Hippocampal formation (tissue), 2 donors: ENCODE data around the gene ELAC1.

Source experiments
- DNase-seq, 2 donors: peaks; one replicate each; lab custom pipeline; 2025; lab: John Stamatoyannopoulos, UW

The ELAC1 gene

GRCh38 chr18:51020536-51020935, 52.7 kb downstream of the ELAC1 start:
- DNase-seq, result no peak

- DNase-seq, result no peak
Observed at GRCh38 chr18:51021226-51021965, 53.6 kb downstream of the ELAC1 start.

- DNase-seq, result no peak
Observed at GRCh38 chr18:51025512-51025911, 57.7 kb downstream of the ELAC1 start.

GRCh38 chr18:51028201-51028805, 60.5 kb downstream of the ELAC1 start:
- no peak for DNase-seq

- DNase-seq, result no peak
Observed at GRCh38 chr18:51029378-51029693, 61.5 kb downstream of the ELAC1 start.

GRCh38 chr18:51029694-51030536, 62.1 kb downstream of the ELAC1 start, which contains the start of gene SMAD4:
SMAD4 (plus strand) TSS chr18:51030213; CDS start chr18:51047047, 16,834 bp downstream.
- peak; percentile 93 to 96 for DNase-seq

GRCh38 chr18:51030537-51031258, 62.9 kb downstream of the ELAC1 start:
- DNase-seq, result peak; percentile 50 to 75

GRCh38 chr18:51032193-51032592, 64.4 kb downstream of the ELAC1 start:
- no peak for DNase-seq

GRCh38 chr18:51037230-51037629, 69.4 kb downstream of the ELAC1 start:
- no peak for DNase-seq
